ENCODE data around the gene CHST6. TPM values are rescaled to one million over a fixed set of nuclear protein-coding genes. Genes with fewer than 3 reads are reported as not detected.
A peak's percentile ranks its signal among the peaks of the same experiment; 100 is the strongest.

CHST6 gene
- total and polyA plus RNA-seq, 9 of the 15 experiments (the other 6 are each of a cell fraction or from before 2014, with no cell fraction given), result 0.01 to 0.05 (median 0.02) TPM; not detected in 6

DNA sequence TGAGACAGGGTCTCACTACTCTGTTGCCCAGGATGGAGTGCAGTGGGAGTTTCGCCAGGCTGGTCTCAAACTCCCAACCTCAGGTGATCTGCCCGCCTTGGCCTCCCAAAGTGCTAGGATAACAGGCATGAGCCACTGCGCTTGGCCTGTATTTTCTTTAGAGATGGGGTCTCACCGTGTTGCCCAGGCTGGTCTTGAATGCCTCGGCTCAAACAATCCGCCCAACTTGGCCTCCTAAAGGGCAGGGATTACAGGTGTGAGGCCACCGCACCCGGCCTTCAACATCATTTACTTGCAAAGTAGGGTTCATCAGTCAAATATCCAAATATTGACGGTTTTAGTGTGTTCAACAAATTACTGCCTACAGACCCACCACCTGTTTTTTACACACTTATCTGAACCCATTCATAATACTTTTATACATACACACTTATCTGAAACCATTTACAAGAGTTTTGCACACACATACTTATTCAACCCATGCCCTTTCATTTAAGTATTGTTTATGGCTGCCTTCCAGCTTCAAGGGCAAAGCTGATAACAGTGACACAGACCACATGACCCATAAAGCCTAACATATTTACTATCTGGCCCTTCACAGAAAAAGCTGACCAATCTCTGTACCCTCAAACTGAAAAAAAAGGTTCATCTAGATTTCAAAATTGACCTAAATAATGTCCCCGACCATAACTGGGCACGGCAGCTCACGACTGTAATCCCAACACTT is 42.6 kb downstream of the CHST6 start:
- H3K27me3 ChIP-seq (ENCODE audit: control insufficient read depth in 2 of 2, insufficient read depth in 2 of 2, low read length in 2 of 2), result no peaks in the 10 kb centered on the region
- no peak overlapping the region for H3K9ac ChIP-seq (ENCODE audit: insufficient read depth in 1 of 2, low read depth in 2 of 2, low read length in 2 of 2)
- no peaks in the 10 kb centered on the region for H3K9me1 ChIP-seq (ENCODE audit: control insufficient read depth, insufficient read depth, low read length)
- in situ Hi-C loops (cut with MboI) (no loop called here), intact Hi-C loops (cut with micrococcal nuclease) (no loop called here)
- DNase-seq (ENCODE audit: extremely low read depth in 1 of 4, low spot score in 3 of 4) (peak in 1 of 4 experiments; percentile 36), ATAC-seq (peak; percentile 52), FAIRE-seq (peak; percentile 26)
- CTCF ChIA-PET (ENCODE audit: low intra/inter-chr PET ratio), result no interaction called here
- peaks cover 13% of the 10 kb centered on the region for H4K20me1 ChIP-seq (replicated peaks; ENCODE audit: control insufficient read depth, insufficient read depth, low read length)
- H3K79me2 ChIP-seq (ENCODE audit: control insufficient read depth, insufficient read depth, low read length), result peaks cover 37% of the 10 kb centered on the region
- no peak overlapping the region for H3K27ac ChIP-seq (ENCODE audit: extremely low read depth, low read depth, low read length)
- H3K9me3 ChIP-seq (replicated peaks; ENCODE audit: control insufficient read depth, insufficient read depth, low read depth, low read length), result no peaks in the 10 kb centered on the region
- peaks cover 28% of the 10 kb centered on the region; the same call in 2 of the 3 replicates for H3K36me3 ChIP-seq (ENCODE audit: control insufficient read depth, insufficient read depth, low read length)
- no peak overlapping the region for H3K4me3 ChIP-seq
- H3K4me1 ChIP-seq (replicated peaks in 1 of 2; ENCODE audit: control insufficient read depth in 2 of 2, insufficient read depth in 2 of 2, low read length in 2 of 2), result peaks cover 13 to 16% of the 10 kb centered on the region in 2 experiments; a peak in 4 of 5 replicates
- H2AFZ ChIP-seq (ENCODE audit: low read depth, low read length), result no peak overlapping the region
- POLR2A ChIA-PET, result interaction anchor here (0.6 to 2.5 kb wide), 3 partner anchors 8 to 104 kb away, joined by 3 to 10 read pairs (median 7); partner anchors contain the start of gene CFDP1
- 0 out of 2 replicates have a peak overlapping the region, but pooled peaks have one; percentile 3 for H3K4me2 ChIP-seq (ENCODE audit: insufficient read depth, low read length)
- BruUV-seq (replicated peaks), result no TSS peak
- 60% methylated on average over 10 of the region's 12 CpGs for WGBS (ENCODE audit: insufficient coverage, low coverage, missing lambda C conversion rate)
- TF ChIP-seq YY1 (IDR thresholded peaks at IDR 0.05; ENCODE audit: borderline replicate concordance in 1 of 3, control insufficient read depth in 1 of 3, extremely low read depth in 1 of 3, insufficient read depth in 3 of 3, insufficient read length in 1 of 3, insufficient replicate concordance in 2 of 3, low read depth in 1 of 3, low read length in 2 of 3) (no peak), NCOR1 (IDR thresholded peaks at IDR 0.05) (0 out of 2 replicates have a peak, but pooled peaks have one; percentile 30), ZNF589 (CRISPR knock-in tag; IDR thresholded peaks at IDR 0.05; ENCODE audit: low read depth) (no peak), ZNF583 (CRISPR knock-in tag; IDR thresholded peaks at IDR 0.05) (no peak), MEIS2 (IDR thresholded peaks at IDR 0.05; ENCODE audit: partially characterized antibody) (peak; percentile 28), ZNF3 (CRISPR knock-in tag; IDR thresholded peaks at IDR 0.05) (no peak), GTF2A2 (tag; IDR thresholded peaks at IDR 0.05) (no peak), TEAD4 (IDR thresholded peaks at IDR 0.05; ENCODE audit: low read length) (peak; percentile 35; the same call in 1 of the 2 replicates), TEAD4 (CRISPR knock-in tag; IDR thresholded peaks at IDR 0.05; ENCODE audit: borderline replicate concordance) (no peak), KDM1A (IDR thresholded peaks at IDR 0.05) (peak; percentile 21 to 49; a peak in 3 of 4 replicates), TAF9B (IDR thresholded peaks at IDR 0.05; ENCODE audit: partially characterized antibody) (no peak), ILF3 (IDR thresholded peaks at IDR 0.05; ENCODE audit: borderline replicate concordance) (no peak), CBFA2T2 (conservative IDR thresholded peaks at IDR 0.05) (peak; percentile 55), BCOR (IDR thresholded peaks at IDR 0.05) (no peak), ZBTB17 (CRISPR knock-in tag; IDR thresholded peaks at IDR 0.05) (no peak), ZNF384 (IDR thresholded peaks at IDR 0.05; ENCODE audit: low read depth, low read length) (0 out of 2 replicates have a peak, but pooled peaks have one; percentile 27)
- TF ChIP-seq, protein P1, sequence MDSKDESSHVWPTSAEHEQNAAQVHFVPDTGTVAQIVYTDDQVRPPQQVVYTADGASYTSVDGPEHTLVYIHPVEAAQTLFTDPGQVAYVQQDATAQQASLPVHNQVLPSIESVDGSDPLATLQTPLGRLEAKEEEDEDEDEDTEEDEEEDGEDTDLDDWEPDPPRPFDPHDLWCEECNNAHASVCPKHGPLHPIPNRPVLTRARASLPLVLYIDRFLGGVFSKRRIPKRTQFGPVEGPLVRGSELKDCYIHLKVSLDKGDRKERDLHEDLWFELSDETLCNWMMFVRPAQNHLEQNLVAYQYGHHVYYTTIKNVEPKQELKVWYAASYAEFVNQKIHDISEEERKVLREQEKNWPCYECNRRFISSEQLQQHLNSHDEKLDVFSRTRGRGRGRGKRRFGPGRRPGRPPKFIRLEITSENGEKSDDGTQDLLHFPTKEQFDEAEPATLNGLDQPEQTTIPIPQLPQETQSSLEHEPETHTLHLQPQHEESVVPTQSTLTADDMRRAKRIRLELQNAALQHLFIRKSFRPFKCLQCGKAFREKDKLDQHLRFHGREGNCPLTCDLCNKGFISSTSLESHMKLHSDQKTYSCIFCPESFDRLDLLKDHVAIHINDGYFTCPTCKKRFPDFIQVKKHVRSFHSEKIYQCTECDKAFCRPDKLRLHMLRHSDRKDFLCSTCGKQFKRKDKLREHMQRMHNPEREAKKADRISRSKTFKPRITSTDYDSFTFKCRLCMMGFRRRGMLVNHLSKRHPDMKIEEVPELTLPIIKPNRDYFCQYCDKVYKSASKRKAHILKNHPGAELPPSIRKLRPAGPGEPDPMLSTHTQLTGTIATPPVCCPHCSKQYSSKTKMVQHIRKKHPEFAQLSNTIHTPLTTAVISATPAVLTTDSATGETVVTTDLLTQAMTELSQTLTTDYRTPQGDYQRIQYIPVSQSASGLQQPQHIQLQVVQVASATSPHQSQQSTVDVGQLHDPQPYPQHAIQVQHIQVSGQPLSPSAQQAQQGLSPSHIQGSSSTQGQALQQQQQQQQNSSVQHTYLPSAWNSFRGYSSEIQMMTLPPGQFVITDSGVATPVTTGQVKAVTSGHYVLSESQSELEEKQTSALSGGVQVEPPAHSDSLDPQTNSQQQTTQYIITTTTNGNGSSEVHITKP (IDR thresholded peaks at IDR 0.05; ENCODE audit: partially characterized antibody), result no peak
- TF ChIP-seq, protein P2, sequence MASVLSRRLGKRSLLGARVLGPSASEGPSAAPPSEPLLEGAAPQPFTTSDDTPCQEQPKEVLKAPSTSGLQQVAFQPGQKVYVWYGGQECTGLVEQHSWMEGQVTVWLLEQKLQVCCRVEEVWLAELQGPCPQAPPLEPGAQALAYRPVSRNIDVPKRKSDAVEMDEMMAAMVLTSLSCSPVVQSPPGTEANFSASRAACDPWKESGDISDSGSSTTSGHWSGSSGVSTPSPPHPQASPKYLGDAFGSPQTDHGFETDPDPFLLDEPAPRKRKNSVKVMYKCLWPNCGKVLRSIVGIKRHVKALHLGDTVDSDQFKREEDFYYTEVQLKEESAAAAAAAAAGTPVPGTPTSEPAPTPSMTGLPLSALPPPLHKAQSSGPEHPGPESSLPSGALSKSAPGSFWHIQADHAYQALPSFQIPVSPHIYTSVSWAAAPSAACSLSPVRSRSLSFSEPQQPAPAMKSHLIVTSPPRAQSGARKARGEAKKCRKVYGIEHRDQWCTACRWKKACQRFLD (CRISPR knock-in tag; IDR thresholded peaks at IDR 0.05), result no peak

Data from K562 (cell line).